Measurements from ENCODE around the gene RAB3D.

GRCh38 chr19:11291991-11292390 lies 47.5 kb downstream of the RAB3D start:
- TF ChIP-seq CTCF (IDR thresholded peaks at IDR 0.05) = no peak
- no peak for TF ChIP-seq POLR2A (IDR thresholded peaks at IDR 0.05)

Data from adrenal gland (tissue), 5 donors.